IMR-90 (cell line): Measurements from ENCODE around the gene STOML2. TPM values are rescaled to one million over a fixed set of nuclear protein-coding genes. Genes with fewer than 3 reads are reported as not detected.

Experiments used
- ATAC-seq: fragments of 200-7000 bp; cut with Tn5 transposase; 2 replicates; pipeline ENCODE4 v1.9.1; 2020; ENCODE audit warnings: low read depth, mild to moderate bottlenecking, moderate library complexity
- BruUV-seq: library from RNA; stranded (reverse); fragments of 400-500 nt; replicated peaks from 2 replicates; lab custom pipeline; 2021; lab: Mats Ljungman, UMichigan
- CTCF ChIA-PET: fragments of 300-600 bp; formaldehyde crosslinking; extraction: SDS; loops from one replicate; lab custom pipeline; 2021; ENCODE audit warnings: antibody characterized with exemption; lab: Yijun Ruan, JAX
- POLR2A ChIA-PET: fragments of 300-600 bp; sonication (Branson Sonifier 250); formaldehyde crosslinking; loops from one replicate; lab custom pipeline; 2022; ENCODE audit warnings: antibody characterized with exemption; ENCODE audit not compliant: unreplicated experiment; lab: Charles Lee
- DNase-seq: peaks from one replicate; pipeline ENCODE4 v3.0.0; 2013
- H2AFZ ChIP-seq: replicated peaks from 2 replicates; pipeline ENCODE3; 2013; ENCODE audit warnings: low read length, mild to moderate bottlenecking; ENCODE audit not compliant: poor library complexity
- H2AK5ac ChIP-seq: 2 replicates; pipeline ENCODE4 v1.6.1; 2013; ENCODE audit warnings: low read depth, low read length, inconsistent platforms
- H2AK9ac ChIP-seq: replicated peaks from 2 replicates; pipeline ENCODE3; 2013; ENCODE audit warnings: mild to moderate bottlenecking, low read depth, low read length, moderate library complexity; ENCODE audit not compliant: poor library complexity
- H2BK120ac ChIP-seq: 2 replicates; pipeline ENCODE4 v1.6.1; 2013; ENCODE audit warnings: low read depth, low read length, inconsistent platforms
- H2BK15ac ChIP-seq: 3 replicates; pipeline ENCODE4 v1.6.1; 2013; ENCODE audit warnings: low read depth, low read length, inconsistent platforms
- H2BK20ac ChIP-seq: 2 replicates; pipeline ENCODE4 v1.6.1; 2013; ENCODE audit warnings: low read depth, mild to moderate bottlenecking, inconsistent platforms, low read length, moderate library complexity
- H2BK5ac ChIP-seq: 2 replicates; pipeline ENCODE4 v1.6.1; 2013; ENCODE audit warnings: mild to moderate bottlenecking, low read depth, low read length, inconsistent platforms; ENCODE audit not compliant: poor library complexity, severe bottlenecking
- H3K14ac ChIP-seq: replicated peaks from 2 replicates; pipeline ENCODE4 v1.6.1; 2013; ENCODE audit warnings: low read depth, low read length, inconsistent platforms
- H3K18ac ChIP-seq: 2 replicates; pipeline ENCODE4 v1.6.1; 2013; ENCODE audit warnings: low read depth, low read length, control low read depth
- H3K23ac ChIP-seq: 2 replicates; pipeline ENCODE4 v1.6.1; 2013; ENCODE audit warnings: low read depth, low read length, inconsistent platforms
- H3K27ac ChIP-seq: 2 replicates; pipeline ENCODE4 v1.5.1; 2013; ENCODE audit warnings: mild to moderate bottlenecking, control low read depth, low read length; ENCODE audit not compliant: insufficient read depth
- H3K27me3 ChIP-seq: 2 replicates; pipeline ENCODE4 v1.6.1; 2013; ENCODE audit warnings: low read length; ENCODE audit not compliant: control insufficient read depth, insufficient read depth
- H3K36me3 ChIP-seq: 2 replicates; pipeline ENCODE4 v1.6.1; 2013; ENCODE audit warnings: low read length, mixed read lengths; ENCODE audit not compliant: control insufficient read depth, insufficient read depth
- H3K4ac ChIP-seq: 2 replicates; pipeline ENCODE4 v1.6.1; 2013; ENCODE audit warnings: low read depth, low read length, inconsistent platforms
- H3K4me1 ChIP-seq: 2 replicates; pipeline ENCODE4 v1.6.1; 2013; ENCODE audit warnings: low read length, mixed read lengths; ENCODE audit not compliant: control insufficient read depth, insufficient read depth
- H3K4me2 ChIP-seq: 2 replicates; pipeline ENCODE4 v1.6.1; 2013; ENCODE audit warnings: low read depth, mild to moderate bottlenecking, control low read depth, low read length, moderate library complexity
- H3K4me3 ChIP-seq: 2 replicates; pipeline ENCODE4 v1.5.1; 2013; ENCODE audit warnings: low read depth, mild to moderate bottlenecking, control low read depth, low read length, moderate library complexity; ENCODE audit not compliant: insufficient read depth
- H3K56ac ChIP-seq: 2 replicates; pipeline ENCODE4 v1.6.1; 2013; ENCODE audit warnings: low read length, inconsistent platforms; ENCODE audit not compliant: insufficient read depth; ENCODE audit errors: extremely low read depth
- H3K79me1 ChIP-seq, 2 experiments: 2 replicates each; pipeline ENCODE4 v1.6.1; 2013; ENCODE audit warnings: low read length in 2 of 2, inconsistent platforms in 1 of 2, low read depth in 1 of 2
- H3K9ac ChIP-seq: 2 replicates; pipeline ENCODE4 v1.6.1; 2013; ENCODE audit warnings: low read depth, low read length, control low read depth
- H3K9me1 ChIP-seq: 2 replicates; pipeline ENCODE4 v1.6.1; 2013; ENCODE audit warnings: low read length, inconsistent platforms; ENCODE audit not compliant: insufficient read depth
- H3K9me3 ChIP-seq: 2 replicates; pipeline ENCODE4 v1.6.1; 2013; ENCODE audit warnings: low read length; ENCODE audit not compliant: control insufficient read depth, insufficient read depth
- H4K20me1 ChIP-seq: 2 replicates; pipeline ENCODE4 v1.6.1; 2013; ENCODE audit warnings: low read length, inconsistent platforms; ENCODE audit not compliant: insufficient read depth
- H4K5ac ChIP-seq: 2 replicates; pipeline ENCODE4 v1.6.1; 2013; ENCODE audit warnings: mild to moderate bottlenecking, low read depth, low read length, control low read depth
- H4K8ac ChIP-seq, 2 experiments: 2 replicates each; pipeline ENCODE4 v1.6.1; 2013; ENCODE audit warnings: low read depth in 2 of 2, low read length in 2 of 2, control low read depth in 1 of 2, inconsistent platforms in 1 of 2
- H4K91ac ChIP-seq: 2 replicates; pipeline ENCODE4 v1.6.1; 2013; ENCODE audit warnings: low read depth, low read length, inconsistent platforms; ENCODE audit not compliant: insufficient read depth
- CEBPB ChIP-seq: IDR thresholded peaks from 2 replicates; pipeline ENCODE4 v1.6.1; 2012; ENCODE audit warnings: low read depth, low read length, improper control_type of control experiment
- MAZ ChIP-seq: IDR thresholded peaks from 2 replicates; pipeline ENCODE4 v1.6.1; 2012; ENCODE audit warnings: low read depth, mild to moderate bottlenecking, low read length, improper control_type of control experiment, moderate library complexity, borderline replicate concordance
- RFX5 ChIP-seq: IDR thresholded peaks from 2 replicates; pipeline ENCODE4 v1.8.0; 2012; ENCODE audit warnings: low read depth, mild to moderate bottlenecking, low read length, moderate library complexity
- SMC3 ChIP-seq: fragments of 150-350 bp; IDR thresholded peaks from 2 replicates; pipeline ENCODE4 v1.6.1; 2016; ENCODE audit warnings: low read depth, mild to moderate bottlenecking, antibody characterized with exemption, low read length, moderate library complexity
- WGBS, 2 experiments: methylation state at CpG; one replicate each; pipeline versions ENCODE4 v1.1.5 to v1.1.7; 2013; ENCODE audit warnings: missing lambda C conversion rate in 2 of 2; ENCODE audit not compliant: insufficient read length in 1 of 2; ENCODE audit errors: extremely low coverage in 2 of 2; 5-methylcytosine and 5-hydroxymethylcytosine counted together
- dilution Hi-C: fragments of 300-500 bp; cut with HindIII; formaldehyde crosslinking; loops from one replicate; pipeline ENCODE4 v1.14.3; 2018; ENCODE audit warnings: low sequenced_read_pairs; ENCODE audit not compliant: unreplicated experiment
- in situ Hi-C: fragments of 300-500 bp; cut with MboI; formaldehyde crosslinking; loops from 3 replicates; pipeline ENCODE4 v1.14.3; 2019; ENCODE audit warnings: low sequenced_read_pairs, inconsistent platforms, mixed read lengths
- intact Hi-C: fragments of 100-400 bp; cut with micrococcal nuclease; formaldehyde crosslinking; loops from 2 replicates; pipeline ENCODE4 v1.10.0; 2022
- polyA plus RNA-seq, 3 experiments: library from polyadenylated mRNA; depleted of rRNA; stranded (reverse); fragments of >200 nt; gene quantifications; 2 replicates each; pipeline ENCODE4 v1.2.3, GENCODE V29; 2012; ENCODE audit warnings: low replicate concordance in 1 of 3
- total RNA-seq: library from RNA; depleted of rRNA; stranded (reverse); fragments of >200 nt; gene quantifications from 2 replicates; pipeline ENCODE4 v1.2.3, GENCODE V29; 2012

The STOML2 gene
- total and polyA plus RNA-seq, 2 of the 4 experiments (the other 2 are of a cell fraction) = 177 to 250 TPM

GRCh38 chr9:35136866-35137265 lies 33.9 kb upstream of the STOML2 start:
- no peaks in the 10 kb centered on the region for H3K9me1 ChIP-seq
- ChIA-PET CTCF (interaction anchor here (0.6 kb wide), 1 partner anchor 166 kb away, joined by 5 read pairs; no protein-coding TSS in a partner anchor), POLR2A (no interaction called here)
- H3K23ac ChIP-seq = no peak overlapping the region
- intact Hi-C loops (no loop called here), in situ Hi-C loops (no loop called here), dilution Hi-C loops (no loop called here)
- no peaks in the 10 kb centered on the region for H3K4me1 ChIP-seq
- no peak overlapping the region for H3K18ac ChIP-seq
- H2AFZ ChIP-seq = no peak overlapping the region
- H3K36me3 ChIP-seq = no peaks in the 10 kb centered on the region
- H4K20me1 ChIP-seq = no peaks in the 10 kb centered on the region
- ATAC-seq (no peak), DNase-seq (no peak)
- no peak overlapping the region for H2AK5ac ChIP-seq
- no peak overlapping the region for H3K9ac ChIP-seq
- no peak overlapping the region for H2BK5ac ChIP-seq
- no peak overlapping the region for H2BK120ac ChIP-seq
- BruUV-seq = no TSS peak
- H3K27ac ChIP-seq = no peak overlapping the region
- H3K4ac ChIP-seq = no peak overlapping the region
- H3K14ac ChIP-seq = no peak overlapping the region
- no peak overlapping the region for H2BK20ac ChIP-seq
- H3K4me3 ChIP-seq = no peak overlapping the region
- no peak overlapping the region for H4K91ac ChIP-seq
- no peak overlapping the region for H3K4me2 ChIP-seq
- H2AK9ac ChIP-seq = no peak overlapping the region
- TF ChIP-seq MAZ (no peak), RFX5 (no peak), CEBPB (no peak), SMC3 (no peak)
- H3K27me3 ChIP-seq = peaks cover 2% of the 10 kb centered on the region; the same call in 1 of the 2 replicates
- no peak overlapping the region for H4K5ac ChIP-seq
- H2BK15ac ChIP-seq = no peak overlapping the region
- H3K9me3 ChIP-seq = peaks cover 9% of the 10 kb centered on the region
- whole genome bisulfite sequencing, 2 experiments = 80% methylated on average over 3 of the region's 8 CpGs; no CpG with 5 or more reads in 1 of the 2 experiments
- H3K56ac ChIP-seq = no peak overlapping the region
- no peaks in the 10 kb centered on the region for H3K79me1 ChIP-seq
- no peak overlapping the region for H4K8ac ChIP-seq
